Choroid plexus epithelial cell (primary cell): Measurements from ENCODE around the gene ALOX5.

Experiments
- DNase-seq: peaks from one replicate; pipeline ENCODE4 v3.0.0-alpha.2; 2010; ENCODE audit warnings: low read depth
- H3K4me3 ChIP-seq: 2 replicates; pipeline ENCODE4 v1.5.1; 2011; ENCODE audit warnings: low read depth, mild to moderate bottlenecking, control low read depth, low read length, moderate library complexity
- CTCF ChIP-seq: conservative IDR thresholded peaks from 2 replicates; pipeline ENCODE4 v1.5.1; 2011; ENCODE audit warnings: low read depth, mild to moderate bottlenecking, control low read depth, inconsistent platforms, low read length, moderate library complexity

The ALOX5 gene

DNA sequence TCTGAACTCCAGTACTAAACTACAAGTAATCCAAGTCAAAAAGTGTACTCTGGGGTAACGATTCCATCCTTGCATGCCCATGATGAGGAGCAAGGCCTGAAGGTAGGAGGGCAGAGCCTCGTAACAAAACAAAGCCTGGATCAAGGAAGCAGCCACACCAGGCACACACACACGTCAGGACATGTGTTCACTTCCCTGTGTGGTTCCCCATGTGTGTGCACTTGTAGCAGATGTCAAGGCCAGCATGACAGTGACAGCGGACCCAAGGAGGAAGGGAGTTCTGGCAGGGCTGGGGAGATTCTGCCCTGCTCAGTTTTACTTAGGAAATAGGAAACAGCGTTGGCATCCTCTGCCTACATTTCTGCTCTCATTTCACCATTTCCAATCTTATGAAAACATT is 92.8 kb downstream of the ALOX5 start:
- no peak overlapping the region for H3K4me3 ChIP-seq
- TF ChIP-seq CTCF, result no peak
- no peak for DNase-seq

DNA sequence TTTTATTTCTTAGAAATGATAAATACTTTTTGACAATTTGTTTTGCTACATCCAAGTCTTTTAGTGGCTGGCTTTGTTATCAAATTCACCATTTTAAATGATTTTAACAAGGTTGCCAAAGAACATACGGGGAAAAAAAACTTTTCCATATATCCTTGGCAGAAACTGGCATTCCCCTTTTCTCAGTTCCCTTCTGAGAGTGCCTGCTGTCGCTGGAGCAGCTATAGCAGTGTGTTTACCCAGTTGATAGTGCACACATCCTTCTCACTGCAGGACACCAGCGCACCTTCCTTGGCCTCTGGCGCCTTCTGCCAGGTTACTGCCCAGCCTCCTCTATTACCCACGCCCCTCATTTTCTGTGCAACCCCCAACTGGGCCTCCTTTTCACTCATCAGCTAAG is 94.1 kb downstream of the ALOX5 start:
- no peak for TF ChIP-seq CTCF
- H3K4me3 ChIP-seq, result no peak overlapping the region
- no peak for DNase-seq

- TF ChIP-seq CTCF, result no peak
- no peak overlapping the region for H3K4me3 ChIP-seq
- peak; percentile 81 for DNase-seq
These were observed 96.3 kb downstream of the ALOX5 start for GRCh38 chr10:45470098-45471012.

- DNase-seq, result no peak
- TF ChIP-seq CTCF, result no peak
- no peak overlapping the region for H3K4me3 ChIP-seq
These were observed 97.0 kb downstream of the ALOX5 start for GRCh38 chr10:45471059-45471458.

GRCh38 chr10:45471531-45472310 is 97.7 kb downstream of the ALOX5 start:
- DNase-seq, result no peak
- TF ChIP-seq CTCF, result no peak
- H3K4me3 ChIP-seq, result no peak overlapping the region

DNA sequence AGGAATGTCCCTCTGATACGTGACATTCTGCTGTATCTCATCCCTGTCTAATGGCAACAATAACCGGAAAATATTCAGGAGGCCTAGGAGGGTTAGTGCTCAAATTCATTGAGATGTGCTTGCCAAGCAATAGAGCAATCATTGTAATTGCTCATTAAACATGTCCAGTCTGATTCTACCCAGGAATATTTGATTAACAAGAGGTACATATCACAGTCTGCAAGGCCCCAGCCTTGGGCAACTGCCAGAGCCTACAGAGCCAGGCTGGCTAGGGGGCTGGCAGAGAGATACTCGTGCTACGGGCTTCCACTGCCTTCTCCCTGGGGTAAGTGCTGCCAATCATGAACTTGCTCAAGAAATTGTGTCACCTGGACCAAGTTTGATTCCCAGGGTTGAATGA is 99.1 kb downstream of the ALOX5 start:
- DNase-seq, result no peak
- no peak overlapping the region for H3K4me3 ChIP-seq
- TF ChIP-seq CTCF, result no peak
